GM19193 (cell line): Measurements from ENCODE around the gene RRAS2.

ENCODE experiments used
- POLR2A ChIP-seq: IDR thresholded peaks from 4 replicates; pipeline ENCODE4 v1.6.1; 2011; ENCODE audit not compliant: insufficient read depth, insufficient read length; ENCODE audit errors: extremely low read depth

Gene RRAS2

DNA sequence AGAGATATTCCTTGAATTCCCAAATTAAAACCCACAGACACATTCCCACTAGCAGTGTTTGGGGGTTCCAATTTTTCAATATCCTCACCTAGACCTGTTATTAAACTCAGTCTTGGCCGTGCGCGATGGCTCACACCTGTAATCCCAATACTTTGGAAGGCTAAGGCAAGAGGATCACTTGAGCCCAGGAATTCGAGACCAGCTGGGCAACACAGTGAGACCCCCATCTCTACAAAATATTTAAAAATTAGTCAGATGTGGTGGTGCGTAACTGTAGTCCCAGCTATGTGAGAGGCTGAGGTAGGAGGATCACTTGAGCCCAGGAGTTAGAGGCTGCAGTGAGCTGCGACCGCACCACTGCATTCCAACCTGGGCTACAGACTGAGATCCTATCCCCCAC, 53.3 kb downstream of the RRAS2 start:
- no peak for TF ChIP-seq POLR2A

DNA sequence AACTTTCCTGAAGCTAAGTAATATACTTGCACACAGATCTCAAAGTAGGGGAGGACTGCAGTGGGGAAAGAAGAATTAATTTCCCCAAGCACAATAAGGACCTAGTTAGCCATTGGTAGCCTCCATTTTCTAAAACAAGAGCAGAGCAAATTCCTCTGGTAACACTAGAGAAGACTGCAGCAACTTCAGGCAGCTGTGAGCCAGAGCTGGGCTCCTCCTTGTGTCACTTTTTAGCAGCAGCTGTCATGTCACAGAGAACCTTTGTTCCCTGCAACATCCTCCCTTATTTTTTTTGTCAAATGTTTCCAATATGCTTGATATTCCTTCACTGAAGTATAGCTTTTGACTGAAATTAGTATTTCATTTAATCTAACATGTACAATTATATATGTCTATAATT, 54.4 kb downstream of the RRAS2 start:
- TF ChIP-seq POLR2A = no peak

DNA sequence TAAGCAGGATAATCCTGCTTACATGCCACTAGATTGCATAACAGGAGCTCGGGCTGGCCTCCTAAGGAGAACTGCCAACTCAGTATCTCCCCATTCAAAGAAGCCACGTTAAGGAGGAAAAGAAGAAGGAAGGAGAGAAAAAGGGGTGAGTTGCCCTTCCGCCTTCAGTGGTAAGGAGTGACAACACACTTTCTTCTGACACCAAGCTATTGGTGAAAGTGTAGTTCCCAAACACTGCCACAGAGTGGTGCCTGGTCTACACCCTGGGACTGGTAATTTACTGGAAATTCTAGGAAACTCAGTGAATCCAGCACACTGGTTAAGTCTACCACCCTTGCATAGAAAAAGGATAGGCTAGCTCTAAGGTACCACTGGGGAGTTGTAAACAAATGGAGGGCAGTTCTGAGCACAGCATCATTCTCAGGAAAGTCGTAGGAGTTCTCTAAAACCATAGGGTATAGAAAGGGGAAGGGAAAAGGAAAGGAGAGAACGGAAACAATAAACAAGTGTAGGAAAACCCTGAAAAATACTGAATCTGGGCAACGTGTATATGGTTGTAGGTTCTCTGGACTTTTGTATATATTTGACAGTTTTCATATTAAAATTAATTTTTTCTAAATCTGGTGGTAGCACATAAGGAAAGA, 58.2 kb downstream of the RRAS2 start:
- TF ChIP-seq POLR2A = no peak

DNA sequence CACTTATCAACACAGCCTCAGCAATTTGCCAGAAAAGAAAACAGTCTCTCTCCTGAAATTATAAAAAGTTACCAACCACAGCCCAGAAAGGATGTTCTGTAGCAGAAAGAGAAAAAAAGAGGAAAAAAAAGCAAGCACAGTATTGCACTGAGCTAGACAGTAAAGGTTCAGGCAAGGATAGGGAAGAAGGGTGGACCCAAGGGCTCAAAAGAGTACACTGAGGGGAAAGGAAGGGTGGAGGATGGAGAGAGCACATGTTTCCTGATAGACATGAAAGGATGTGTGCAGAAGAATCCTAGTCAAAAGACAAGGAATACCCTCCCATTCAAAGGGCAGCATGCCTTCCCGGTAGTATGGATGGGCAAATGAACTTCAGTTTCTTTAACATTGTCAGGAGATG, 59.1 kb downstream of the RRAS2 start:
- no peak for TF ChIP-seq POLR2A

DNA sequence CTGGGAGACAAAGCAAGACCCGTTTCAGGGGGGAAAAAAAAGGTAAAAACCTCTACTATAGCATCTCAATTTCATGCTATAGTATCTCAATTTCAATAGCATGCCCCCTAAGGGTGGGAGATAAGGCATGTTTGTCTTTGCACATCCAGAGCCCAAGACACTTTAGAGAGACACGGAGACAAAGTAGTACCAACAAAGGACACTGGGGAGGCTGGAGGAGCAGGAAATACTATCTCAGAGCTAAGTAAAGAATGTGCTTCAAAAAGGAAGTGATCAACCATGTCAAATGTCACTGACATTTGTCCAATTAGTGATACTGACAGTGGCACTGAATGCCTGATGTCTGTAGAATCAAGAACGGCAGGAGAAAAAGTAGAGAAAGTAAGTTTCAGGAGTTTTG, 68.6 kb downstream of the RRAS2 start:
- no peak for TF ChIP-seq POLR2A

DNA sequence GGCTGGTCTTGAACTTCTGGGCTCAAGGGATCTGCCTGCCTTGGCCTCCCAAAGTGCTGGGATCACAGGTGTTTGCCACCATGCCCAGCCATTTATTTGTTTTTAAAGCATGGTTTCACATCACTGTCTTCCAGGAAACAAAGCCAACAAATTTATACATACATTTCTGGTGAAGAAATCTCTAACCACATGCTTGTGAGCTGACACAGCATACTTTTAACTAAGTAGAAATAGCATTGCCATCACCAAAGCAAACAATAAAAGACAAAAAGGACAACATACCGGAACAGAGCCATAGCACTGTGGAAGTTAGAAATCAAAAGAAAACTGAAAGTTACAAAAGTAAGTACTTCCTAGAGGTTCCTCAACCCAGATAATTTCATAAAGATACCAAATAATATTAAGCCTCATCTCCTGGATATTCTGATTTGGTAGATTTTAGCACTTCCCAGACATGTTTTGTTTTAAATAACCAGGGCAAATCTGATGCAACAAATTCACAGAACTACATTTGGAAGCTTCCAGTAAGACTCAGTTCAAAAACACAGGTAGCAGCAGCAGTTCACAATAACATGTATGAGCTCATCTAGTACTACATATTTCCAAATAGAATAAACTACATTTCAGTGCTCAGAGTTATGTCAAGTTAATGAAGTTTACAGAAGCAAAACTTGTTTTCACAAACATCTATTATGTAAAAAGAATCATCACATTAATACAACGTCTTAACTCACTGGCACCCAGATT, 70.6 kb downstream of the RRAS2 start:
- no peak for TF ChIP-seq POLR2A

DNA sequence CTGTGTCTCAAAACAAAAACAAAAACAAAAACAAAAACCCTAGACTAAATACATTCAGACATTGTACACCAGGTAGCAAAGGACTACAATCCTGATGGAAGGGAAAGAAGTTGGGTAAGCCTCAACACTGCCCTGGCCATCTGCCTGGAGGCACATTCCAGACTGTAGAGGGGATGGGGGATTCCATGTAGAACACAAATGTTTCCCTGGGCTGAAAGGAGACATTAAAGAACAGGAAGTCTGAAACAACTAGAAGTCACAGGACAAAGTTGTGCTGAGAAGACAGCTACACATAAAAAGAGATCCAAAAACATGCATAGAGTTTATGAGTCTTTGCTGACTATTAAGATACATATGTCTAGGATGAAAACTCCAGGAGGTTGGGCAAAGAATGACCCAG, 83.9 kb downstream of the RRAS2 start:
- TF ChIP-seq POLR2A = no peak

DNA sequence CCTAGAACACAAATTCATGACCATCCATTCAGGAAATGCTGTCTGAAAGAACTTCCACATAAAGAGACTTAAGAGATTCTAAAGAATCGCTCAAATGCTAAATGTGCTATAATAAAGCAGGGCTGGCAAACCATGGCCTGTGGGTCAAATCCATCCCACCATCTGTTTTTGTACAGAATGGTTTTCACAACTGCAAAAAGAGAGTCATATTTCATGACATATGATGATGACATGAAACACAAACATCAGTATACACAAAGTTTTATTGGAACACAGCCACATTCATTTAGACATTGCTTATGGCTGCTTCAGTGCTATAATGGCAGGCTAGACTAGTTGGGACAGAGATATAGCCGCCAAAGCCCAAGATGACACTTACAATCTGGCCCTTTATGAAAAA, 85.1 kb downstream of the RRAS2 start:
- no peak for TF ChIP-seq POLR2A

DNA sequence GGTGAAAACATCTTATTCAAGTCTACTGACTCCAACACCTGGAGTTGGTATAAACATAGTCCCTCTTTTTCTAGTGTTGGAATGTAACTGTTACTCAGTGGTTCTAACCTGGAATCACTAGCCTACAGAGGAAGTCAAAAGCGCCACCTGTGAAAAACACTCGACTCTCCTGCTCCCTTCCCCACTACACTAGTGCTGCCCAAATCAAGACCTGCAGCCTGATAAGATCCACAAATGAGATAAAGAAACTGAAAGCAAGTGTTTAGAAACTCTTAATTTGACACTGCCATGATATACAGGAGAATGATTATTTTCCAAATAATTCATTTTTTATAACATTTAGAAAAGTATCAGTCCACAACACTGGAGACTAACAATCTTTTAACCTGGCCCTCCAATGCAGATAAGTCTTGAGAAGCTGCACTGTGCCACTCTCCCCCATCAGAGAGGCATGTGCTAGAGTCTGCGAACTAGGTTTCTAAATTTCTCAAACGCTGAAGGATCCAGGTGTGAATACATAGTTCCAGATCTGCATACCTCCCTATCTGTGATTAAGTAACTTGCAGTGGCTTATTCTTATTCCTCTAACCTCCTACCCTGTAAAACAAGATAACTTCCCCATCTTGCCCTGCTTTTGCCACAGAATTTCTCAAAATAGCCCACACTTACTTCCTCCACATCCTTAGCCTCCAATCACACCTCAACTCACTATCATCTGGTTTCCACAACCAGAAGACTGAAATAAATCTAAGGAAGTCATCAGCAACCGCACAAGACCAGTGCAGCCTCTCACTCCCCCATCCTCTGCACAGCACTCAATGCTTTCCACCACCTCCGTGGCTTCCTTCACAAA, 88.1 kb downstream of the RRAS2 start:
- TF ChIP-seq POLR2A = no peak

DNA sequence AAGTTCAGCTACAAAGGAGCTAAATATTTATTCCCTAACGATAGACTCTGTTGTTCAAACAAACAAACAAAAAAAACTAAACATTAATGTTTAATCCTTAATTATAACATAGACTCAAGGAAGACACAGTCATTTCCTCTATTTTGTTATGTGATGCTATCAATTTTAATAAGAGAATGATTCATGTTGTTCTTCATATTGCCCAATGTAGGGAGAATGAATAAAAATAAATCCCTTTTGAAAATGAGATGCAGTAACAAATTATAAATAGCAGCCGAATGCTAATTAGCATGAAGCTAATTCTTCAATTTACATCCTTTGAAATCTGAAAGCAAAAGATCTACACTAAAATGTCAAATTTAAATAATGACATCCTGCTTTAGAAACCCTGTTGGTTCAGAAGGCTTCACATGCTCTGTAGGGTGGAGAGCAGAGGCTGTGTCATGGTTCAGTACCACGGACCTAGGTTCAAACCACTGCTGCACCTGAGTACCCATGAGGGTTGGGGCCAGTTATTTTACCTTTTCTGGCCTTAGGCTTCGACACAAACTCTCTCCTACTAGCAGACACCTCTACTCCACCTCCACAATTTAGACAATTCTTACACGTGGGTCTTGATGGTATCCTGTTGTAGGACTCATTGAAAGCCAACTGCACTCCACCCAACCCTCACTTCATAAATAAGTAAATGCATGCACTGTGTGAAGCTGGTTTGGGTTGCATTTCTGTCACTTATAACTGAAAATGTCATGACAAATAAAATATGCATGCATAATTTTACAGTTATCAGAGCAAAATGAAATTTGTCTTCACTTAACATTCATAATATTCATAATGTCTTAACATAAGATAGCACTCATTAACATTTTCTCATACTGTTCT, 89.0 kb downstream of the RRAS2 start:
- TF ChIP-seq POLR2A = no peak

DNA sequence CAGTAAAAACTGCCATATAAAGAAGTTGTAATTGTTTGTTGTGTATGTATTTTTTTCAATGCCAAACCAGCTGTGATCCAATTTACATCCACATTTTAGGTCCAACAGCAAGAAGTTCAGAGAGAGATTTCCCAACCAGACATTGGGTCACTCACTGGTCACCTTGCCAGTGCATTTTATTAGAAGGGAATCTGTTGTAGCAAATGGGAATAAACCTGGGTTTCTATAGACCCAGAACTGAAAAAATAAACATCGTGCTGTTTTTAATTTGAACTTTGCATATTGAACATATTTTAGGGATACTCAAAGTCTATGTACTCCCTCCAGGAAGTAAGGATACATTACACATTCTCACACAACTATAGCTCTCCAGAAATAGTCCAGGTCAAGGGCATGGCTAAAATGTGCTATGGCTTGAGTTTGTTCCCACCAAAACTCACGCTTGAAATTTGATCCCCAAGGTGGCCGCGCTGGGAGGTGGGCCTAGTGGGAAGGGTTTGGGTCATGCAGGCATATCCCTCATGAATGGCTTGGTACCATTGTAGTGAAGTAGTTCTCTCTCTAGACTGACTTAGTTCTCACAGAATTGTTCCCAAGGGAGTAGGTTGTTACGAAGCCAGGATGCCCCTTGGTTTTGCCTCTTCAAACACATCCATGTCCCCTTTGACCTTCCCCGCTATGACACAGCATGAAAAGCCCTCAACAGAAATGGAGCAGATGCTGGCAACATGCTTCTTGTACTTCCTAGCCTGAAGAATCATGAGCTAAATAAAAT, 90.9 kb downstream of the RRAS2 start:
- no peak for TF ChIP-seq POLR2A

DNA sequence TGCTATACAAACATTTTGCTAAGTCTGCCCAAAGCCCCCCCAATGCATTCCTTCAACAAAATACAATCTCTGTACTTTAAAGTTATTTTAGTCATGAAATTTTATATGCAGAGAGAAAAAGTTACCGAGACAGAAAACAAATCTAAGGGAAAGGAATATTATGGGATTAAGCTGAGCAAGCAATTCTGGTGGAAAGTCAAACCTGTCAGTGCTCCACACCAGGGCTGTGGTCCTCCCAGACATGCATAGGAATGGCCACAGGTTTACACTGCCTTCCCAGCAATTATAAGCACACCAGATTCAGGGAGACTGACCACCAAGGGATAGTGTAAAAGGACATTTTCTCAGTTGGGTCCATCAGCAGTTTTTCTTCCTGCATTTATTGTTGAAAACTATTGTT, 92.4 kb downstream of the RRAS2 start:
- no peak for TF ChIP-seq POLR2A

DNA sequence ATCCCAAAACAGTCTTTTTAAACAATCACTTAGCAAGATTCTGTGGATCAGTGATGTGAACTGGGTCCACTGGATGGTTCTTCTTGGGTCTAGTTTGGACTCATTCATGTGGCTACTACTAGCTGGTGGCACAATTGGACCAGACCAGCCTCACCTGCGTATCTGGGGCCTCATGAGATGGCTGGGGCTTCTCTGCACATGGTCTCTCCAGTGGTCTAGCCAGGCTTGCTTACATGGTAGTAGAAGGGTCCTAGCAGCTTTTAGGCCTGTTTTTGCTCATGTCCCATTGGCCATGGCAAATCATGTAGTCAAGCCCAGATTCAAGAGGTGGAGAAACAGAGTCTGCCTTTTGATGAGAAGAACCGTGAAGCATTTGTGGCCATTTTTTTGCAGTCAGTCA, 94.0 kb downstream of the RRAS2 start:
- no peak for TF ChIP-seq POLR2A

DNA sequence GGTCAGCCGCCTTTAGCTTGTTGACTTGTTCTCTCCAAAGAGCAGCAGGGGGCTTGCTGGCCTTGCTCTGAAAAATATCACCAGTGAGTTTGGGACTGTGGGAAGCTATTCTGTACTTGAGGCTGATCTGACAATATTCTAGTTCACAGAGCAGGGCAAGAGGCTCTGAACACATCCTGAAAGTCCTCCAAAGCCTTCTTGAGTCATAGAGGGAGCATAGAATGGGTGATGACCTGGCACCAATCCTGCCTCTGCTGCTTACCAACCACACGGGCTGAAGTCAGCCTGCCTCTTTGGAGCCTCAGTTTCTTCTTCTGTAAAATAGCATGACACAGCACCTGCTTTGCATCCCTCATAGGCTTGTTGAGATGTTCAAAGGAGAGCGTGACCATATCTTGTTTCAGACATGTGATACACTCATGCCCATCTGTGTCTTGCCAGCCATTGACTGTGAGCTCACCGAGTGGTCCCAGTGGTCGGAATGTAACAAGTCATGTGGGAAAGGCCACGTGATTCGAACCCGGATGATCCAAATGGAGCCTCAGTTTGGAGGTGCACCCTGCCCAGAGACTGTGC, 96.6 kb downstream of the RRAS2 start:
- no peak for TF ChIP-seq POLR2A
